HG03064 (cell line): ENCODE measurements around the gene NIPSNAP3A.
A peak's percentile ranks its signal among the peaks of the same experiment; 100 is the strongest.

Experiments
- ATAC-seq: cut with Tn5 transposase; IDR thresholded peaks from one replicate; pipeline ENCODE4 v1.9.1; 2021; ENCODE audit warnings: low read depth; ENCODE audit not compliant: unreplicated experiment

NIPSNAP3A gene

GRCh38 chr9:104774132-104774531 lies 26.6 kb downstream of the NIPSNAP3A start:
- no peak for ATAC-seq

GRCh38 chr9:104774831-104775573 lies 27.5 kb downstream of the NIPSNAP3A start:
- ATAC-seq, result peak; percentile 84

GRCh38 chr9:104775574-104775936 lies 28.1 kb downstream of the NIPSNAP3A start:
- ATAC-seq, result peak; percentile 56

- ATAC-seq, result no peak
Measured at GRCh38 chr9:104775976-104776375, 28.5 kb downstream of the NIPSNAP3A start.

GRCh38 chr9:104776797-104777196 lies 29.3 kb downstream of the NIPSNAP3A start:
- no peak for ATAC-seq

- ATAC-seq, result no peak
Measured at GRCh38 chr9:104778802-104779201, 31.3 kb downstream of the NIPSNAP3A start.

GRCh38 chr9:104779334-104779733 lies 31.9 kb downstream of the NIPSNAP3A start:
- ATAC-seq, result no peak

- ATAC-seq, result no peak
Measured at GRCh38 chr9:104779946-104780535, 32.6 kb downstream of the NIPSNAP3A start.

- no peak for ATAC-seq
Measured at GRCh38 chr9:104780796-104781395, 33.4 kb downstream of the NIPSNAP3A start.

- no peak for ATAC-seq
Measured at GRCh38 chr9:104783588-104783987, 36.1 kb downstream of the NIPSNAP3A start.

- ATAC-seq, result peak; percentile 74
Measured at GRCh38 chr9:104784098-104784497, 36.6 kb downstream of the NIPSNAP3A start.

- ATAC-seq, result no peak
Measured at GRCh38 chr9:104786293-104786692, 38.8 kb downstream of the NIPSNAP3A start.

GRCh38 chr9:104787306-104788015 lies 40.0 kb downstream of the NIPSNAP3A start:
- ATAC-seq, result no peak

- no peak for ATAC-seq
Measured at GRCh38 chr9:104788251-104788650, 40.8 kb downstream of the NIPSNAP3A start.

GRCh38 chr9:104794070-104794469 lies 46.6 kb downstream of the NIPSNAP3A start:
- ATAC-seq, result no peak

GRCh38 chr9:104795082-104795481 lies 47.6 kb downstream of the NIPSNAP3A start:
- no peak for ATAC-seq

GRCh38 chr9:104795857-104796256 lies 48.4 kb downstream of the NIPSNAP3A start:
- no peak for ATAC-seq

- ATAC-seq, result no peak
Measured at GRCh38 chr9:104798209-104798995, 50.9 kb downstream of the NIPSNAP3A start.

GRCh38 chr9:104800068-104800785 lies 52.7 kb downstream of the NIPSNAP3A start:
- ATAC-seq, result no peak

GRCh38 chr9:104802110-104802509 lies 54.6 kb downstream of the NIPSNAP3A start:
- ATAC-seq, result no peak
